ENCODE measurements around the gene KIDINS220. TPM values are rescaled to one million over a fixed set of nuclear protein-coding genes. Genes with fewer than 3 reads are reported as not detected.
A peak's percentile ranks its signal among the peaks of the same experiment; 100 is the strongest.

Gene KIDINS220
- total and polyA plus RNA-seq, 4 donors = 8.1 to 50.9 (median 30.8) TPM

- TF ChIP-seq, protein P1, sequence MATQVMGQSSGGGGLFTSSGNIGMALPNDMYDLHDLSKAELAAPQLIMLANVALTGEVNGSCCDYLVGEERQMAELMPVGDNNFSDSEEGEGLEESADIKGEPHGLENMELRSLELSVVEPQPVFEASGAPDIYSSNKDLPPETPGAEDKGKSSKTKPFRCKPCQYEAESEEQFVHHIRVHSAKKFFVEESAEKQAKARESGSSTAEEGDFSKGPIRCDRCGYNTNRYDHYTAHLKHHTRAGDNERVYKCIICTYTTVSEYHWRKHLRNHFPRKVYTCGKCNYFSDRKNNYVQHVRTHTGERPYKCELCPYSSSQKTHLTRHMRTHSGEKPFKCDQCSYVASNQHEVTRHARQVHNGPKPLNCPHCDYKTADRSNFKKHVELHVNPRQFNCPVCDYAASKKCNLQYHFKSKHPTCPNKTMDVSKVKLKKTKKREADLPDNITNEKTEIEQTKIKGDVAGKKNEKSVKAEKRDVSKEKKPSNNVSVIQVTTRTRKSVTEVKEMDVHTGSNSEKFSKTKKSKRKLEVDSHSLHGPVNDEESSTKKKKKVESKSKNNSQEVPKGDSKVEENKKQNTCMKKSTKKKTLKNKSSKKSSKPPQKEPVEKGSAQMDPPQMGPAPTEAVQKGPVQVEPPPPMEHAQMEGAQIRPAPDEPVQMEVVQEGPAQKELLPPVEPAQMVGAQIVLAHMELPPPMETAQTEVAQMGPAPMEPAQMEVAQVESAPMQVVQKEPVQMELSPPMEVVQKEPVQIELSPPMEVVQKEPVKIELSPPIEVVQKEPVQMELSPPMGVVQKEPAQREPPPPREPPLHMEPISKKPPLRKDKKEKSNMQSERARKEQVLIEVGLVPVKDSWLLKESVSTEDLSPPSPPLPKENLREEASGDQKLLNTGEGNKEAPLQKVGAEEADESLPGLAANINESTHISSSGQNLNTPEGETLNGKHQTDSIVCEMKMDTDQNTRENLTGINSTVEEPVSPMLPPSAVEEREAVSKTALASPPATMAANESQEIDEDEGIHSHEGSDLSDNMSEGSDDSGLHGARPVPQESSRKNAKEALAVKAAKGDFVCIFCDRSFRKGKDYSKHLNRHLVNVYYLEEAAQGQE (IDR thresholded peaks at IDR 0.05) = no peak
- no peak for TF ChIP-seq SP1 (IDR thresholded peaks at IDR 0.05)
- TF ChIP-seq FOXA1 (IDR thresholded peaks at IDR 0.05) = no peak
- TF ChIP-seq ZBTB33 (IDR thresholded peaks at IDR 0.05) = no peak
- no peak for TF ChIP-seq RAD21 (IDR thresholded peaks at IDR 0.05)
- TF ChIP-seq HNF4G (IDR thresholded peaks at IDR 0.05) = no peak
- no peak for TF ChIP-seq FOXA2 (IDR thresholded peaks at IDR 0.05)
Observed at GRCh38 chr2:8694737-8695136, 142.7 kb downstream of the KIDINS220 start (continued).

- Histone ChIP-seq H3K4me3 (ENCODE audit: low read depth in 1 of 3, low read length in 3 of 3) (no peak overlapping the region), H3K36me3 (ENCODE audit: control insufficient read depth in 4 of 4, insufficient read depth in 3 of 4, low read depth in 1 of 4, low read length in 3 of 4) (no peaks in the 10 kb centered on the region)
Observed at GRCh38 chr2:8693157-8693821, 144.1 kb downstream of the KIDINS220 start.

More at GRCh38 chr2:8693157-8693821, 144.1 kb downstream of the KIDINS220 start:
- Histone ChIP-seq H3K9ac (ENCODE audit: low read depth in 1 of 2, low read length in 2 of 2) (no peak overlapping the region), H3K9me3 (ENCODE audit: control insufficient read depth in 4 of 4, low read length in 3 of 4) (no peaks in the 10 kb centered on the region), H3K27me3 (ENCODE audit: control insufficient read depth in 4 of 4, insufficient read depth in 4 of 4, low read length in 3 of 4) (peaks cover 0 to 4% (median 0%) of the 10 kb centered on the region in 4 donors), H3K27ac (ENCODE audit: low read depth in 1 of 2, low read length in 2 of 2) (no peak overlapping the region), H3K4me1 (ENCODE audit: control insufficient read depth in 4 of 4, insufficient read depth in 4 of 4, low read length in 3 of 4) (peaks cover 0 to 4% (median 3%) of the 10 kb centered on the region in 4 donors)
- 21% methylated on average over 30 of the region's 30 CpGs for WGBS
- TF ChIP-seq RXRA (IDR thresholded peaks at IDR 0.05) = no peak
- TF ChIP-seq CTCF (IDR thresholded peaks at IDR 0.05; ENCODE audit: low read depth, low read length, missing input control) = peak; percentile 31
- TF ChIP-seq MAX (IDR thresholded peaks at IDR 0.05) = no peak
- peak; percentile 26 to 56 for TF ChIP-seq RAD21 (IDR thresholded peaks at IDR 0.05)
- TF ChIP-seq JUND (IDR thresholded peaks at IDR 0.05) = no peak
- TF ChIP-seq FOXA1 (IDR thresholded peaks at IDR 0.05) = no peak
- DNase-seq (ENCODE audit: low spot score) = peak; percentile 74
